ENCODE data around the gene UNC5A. TPM values are rescaled to one million over a fixed set of nuclear protein-coding genes. Genes with fewer than 3 reads are reported as not detected.

UNC5A gene
- total and polyA plus RNA-seq, 2 of the 8 experiments (the other 6 are each of a cell fraction or from before 2014, with no cell fraction given) = 4.0 to 7.6 TPM

DNA sequence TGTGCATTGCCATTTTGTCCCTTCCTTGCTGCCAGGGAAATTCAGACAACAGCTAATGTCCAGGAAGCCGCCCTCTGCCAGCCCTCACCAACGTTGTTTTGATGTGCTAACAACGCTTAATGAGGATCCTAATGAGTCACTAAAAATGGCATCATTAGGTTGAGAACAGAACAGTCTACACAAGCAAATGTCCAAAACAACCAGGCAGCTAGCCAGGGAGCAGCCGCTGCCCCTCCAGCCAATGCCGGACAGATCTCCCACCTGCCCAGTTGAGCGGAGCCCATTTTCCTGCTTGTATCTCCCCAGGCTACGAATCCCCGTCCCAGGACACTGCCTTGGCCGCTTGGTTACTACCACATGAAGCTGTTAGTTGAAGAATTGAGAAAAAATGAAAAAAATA lies 40.4 kb upstream of the UNC5A start (continued):
- TF ChIP-seq, protein P1, sequence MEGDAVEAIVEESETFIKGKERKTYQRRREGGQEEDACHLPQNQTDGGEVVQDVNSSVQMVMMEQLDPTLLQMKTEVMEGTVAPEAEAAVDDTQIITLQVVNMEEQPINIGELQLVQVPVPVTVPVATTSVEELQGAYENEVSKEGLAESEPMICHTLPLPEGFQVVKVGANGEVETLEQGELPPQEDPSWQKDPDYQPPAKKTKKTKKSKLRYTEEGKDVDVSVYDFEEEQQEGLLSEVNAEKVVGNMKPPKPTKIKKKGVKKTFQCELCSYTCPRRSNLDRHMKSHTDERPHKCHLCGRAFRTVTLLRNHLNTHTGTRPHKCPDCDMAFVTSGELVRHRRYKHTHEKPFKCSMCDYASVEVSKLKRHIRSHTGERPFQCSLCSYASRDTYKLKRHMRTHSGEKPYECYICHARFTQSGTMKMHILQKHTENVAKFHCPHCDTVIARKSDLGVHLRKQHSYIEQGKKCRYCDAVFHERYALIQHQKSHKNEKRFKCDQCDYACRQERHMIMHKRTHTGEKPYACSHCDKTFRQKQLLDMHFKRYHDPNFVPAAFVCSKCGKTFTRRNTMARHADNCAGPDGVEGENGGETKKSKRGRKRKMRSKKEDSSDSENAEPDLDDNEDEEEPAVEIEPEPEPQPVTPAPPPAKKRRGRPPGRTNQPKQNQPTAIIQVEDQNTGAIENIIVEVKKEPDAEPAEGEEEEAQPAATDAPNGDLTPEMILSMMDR (IDR thresholded peaks at IDR 0.05; ENCODE audit: control extremely low read depth in 1 of 3, insufficient read depth in 1 of 3, low read depth in 1 of 3, low read length in 3 of 3) = no peak
- TF ChIP-seq RAD21 (IDR thresholded peaks at IDR 0.05 in 1 of 2, conservative IDR thresholded peaks at IDR 0.05 in 1 of 2; ENCODE audit: low read depth in 2 of 2, low read length in 2 of 2) = no peak

All from H1 (cell line).